Lung (tissue), 12 donors: ENCODE measurements around the gene SPG7. TPM values are rescaled to one million over a fixed set of nuclear protein-coding genes. Genes with fewer than 3 reads are reported as not detected.
A peak's percentile ranks its signal among the peaks of the same experiment; 100 is the strongest.

Experiments
- ATAC-seq: fragments of 200-7000 bp; cut with Tn5 transposase; one replicate; pipeline ENCODE4 v1.9.1; 2020; ENCODE audit warnings: moderate number of reproducible peaks; ENCODE audit not compliant: insufficient read depth, low FRiP score
- DNase-seq, 3 donors: peaks; one replicate each; pipeline ENCODE4 v3.0.0-alpha.2; 2013 to 2017
- H3K27ac ChIP-seq, 2 donors: one replicate each; pipeline ENCODE4 v1.5.1; 2013; ENCODE audit warnings: mild to moderate bottlenecking in 2 of 2, moderate library complexity in 2 of 2, control low read depth in 1 of 2, inconsistent platforms in 1 of 2, low read depth in 1 of 2, low read length in 1 of 2
- H3K27me3 ChIP-seq, 3 donors: one replicate each; pipeline ENCODE4 v1.5.1; 2013; ENCODE audit warnings: low read length in 2 of 3; ENCODE audit not compliant: control insufficient read depth in 3 of 3, insufficient read depth in 3 of 3
- H3K36me3 ChIP-seq, 4 donors: one replicate each; pipeline ENCODE4 v1.5.1; 2013; ENCODE audit warnings: low read length in 4 of 4, mild to moderate bottlenecking in 1 of 4, moderate library complexity in 1 of 4; ENCODE audit not compliant: control insufficient read depth in 4 of 4, insufficient read depth in 4 of 4
- H3K4me1 ChIP-seq, 5 donors: one replicate each; pipeline ENCODE4 v1.5.1; 2013; ENCODE audit warnings: low read length in 5 of 5, mild to moderate bottlenecking in 2 of 5, moderate library complexity in 1 of 5; ENCODE audit not compliant: control insufficient read depth in 5 of 5, insufficient read depth in 5 of 5
- H3K4me3 ChIP-seq: one replicate; pipeline ENCODE4 v1.5.1; 2013; ENCODE audit warnings: mild to moderate bottlenecking, control low read depth, moderate library complexity
- H3K9ac ChIP-seq, 2 donors: one replicate each; pipeline ENCODE4 v1.5.1; 2013; ENCODE audit warnings: low read length in 2 of 2, control low read depth in 1 of 2; ENCODE audit not compliant: insufficient read depth in 1 of 2
- H3K9me3 ChIP-seq, 4 donors: one replicate each; pipeline ENCODE4 v1.5.1; 2013; ENCODE audit warnings: low read length in 3 of 4, mild to moderate bottlenecking in 1 of 4, moderate library complexity in 1 of 4; ENCODE audit not compliant: control insufficient read depth in 4 of 4, insufficient read depth in 3 of 4
- WGBS, 2 donors: extraction: QIAGEN DNeasy Blood & Tissue Kit; methylation state at CpG; one replicate each; pipeline ENCODE4 v1.1.7; 2013; 5-methylcytosine and 5-hydroxymethylcytosine counted together
- polyA plus RNA-seq, 2 donors: library from polyadenylated mRNA; stranded (reverse); fragments of 200-250 nt; gene quantifications; one replicate each; pipeline ENCODE4 v1.2.1, GENCODE V29; 2013
- total RNA-seq, 2 donors: library from RNA; depleted of rRNA in 1 of 2; stranded (reverse); fragments of >200 nt in 1 of 2; gene quantifications; one replicate each; pipeline ENCODE4 v1.2.1, GENCODE V29; 2014 to 2021
- TF ChIP-seq, protein P1 (sequence below): IDR thresholded peaks from 2 replicates; pipeline ENCODE4 v1.5.1; 2012; ENCODE audit warnings: mild to moderate bottlenecking; ENCODE audit errors: control extremely low read depth, extremely low read depth
- donor health status: control.
- donor health status: control.
- donor health status: Bipolar disorder and iron deficiency.
- donor health status: healthy.
- donor health status: DM: yes; HTN: yes; CAD: no.

The SPG7 gene
- total and polyA plus RNA-seq, 4 donors = 59.0 to 114 (median 95.4) TPM

DNA sequence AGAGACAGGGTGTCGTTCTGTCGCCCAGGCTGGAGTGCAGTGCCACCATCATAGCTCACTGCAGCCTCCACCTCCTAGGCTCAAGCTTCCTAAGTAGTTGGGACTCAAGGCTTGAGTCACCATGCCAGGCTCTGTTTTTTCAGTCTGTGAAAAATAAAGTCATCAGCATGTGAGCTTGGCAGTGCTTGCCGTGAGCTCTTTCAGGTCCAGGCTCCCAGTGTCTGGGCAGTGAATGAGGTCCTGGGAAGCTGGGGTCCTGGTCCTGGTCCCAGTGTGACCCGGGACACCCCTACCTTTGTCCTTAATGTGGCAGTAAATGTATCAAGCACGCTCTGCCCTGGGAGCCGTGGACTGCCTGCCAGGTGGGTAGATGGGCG is 29.3 kb downstream of the SPG7 start:
- DNase-seq (no peak), ATAC-seq (no peak)
- Histone ChIP-seq H3K9me3 (no peaks in the 10 kb centered on the region), H3K4me1 (peaks cover 0 to 6% (median 0%) of the 10 kb centered on the region in 5 donors), H3K27me3 (no peaks in the 10 kb centered on the region), H3K9ac (no peak overlapping the region), H3K4me3 (no peak overlapping the region), H3K36me3 (peaks cover 4 to 49% (median 19%) of the 10 kb centered on the region in 4 donors), H3K27ac (no peak overlapping the region)
- TF ChIP-seq, protein P1, sequence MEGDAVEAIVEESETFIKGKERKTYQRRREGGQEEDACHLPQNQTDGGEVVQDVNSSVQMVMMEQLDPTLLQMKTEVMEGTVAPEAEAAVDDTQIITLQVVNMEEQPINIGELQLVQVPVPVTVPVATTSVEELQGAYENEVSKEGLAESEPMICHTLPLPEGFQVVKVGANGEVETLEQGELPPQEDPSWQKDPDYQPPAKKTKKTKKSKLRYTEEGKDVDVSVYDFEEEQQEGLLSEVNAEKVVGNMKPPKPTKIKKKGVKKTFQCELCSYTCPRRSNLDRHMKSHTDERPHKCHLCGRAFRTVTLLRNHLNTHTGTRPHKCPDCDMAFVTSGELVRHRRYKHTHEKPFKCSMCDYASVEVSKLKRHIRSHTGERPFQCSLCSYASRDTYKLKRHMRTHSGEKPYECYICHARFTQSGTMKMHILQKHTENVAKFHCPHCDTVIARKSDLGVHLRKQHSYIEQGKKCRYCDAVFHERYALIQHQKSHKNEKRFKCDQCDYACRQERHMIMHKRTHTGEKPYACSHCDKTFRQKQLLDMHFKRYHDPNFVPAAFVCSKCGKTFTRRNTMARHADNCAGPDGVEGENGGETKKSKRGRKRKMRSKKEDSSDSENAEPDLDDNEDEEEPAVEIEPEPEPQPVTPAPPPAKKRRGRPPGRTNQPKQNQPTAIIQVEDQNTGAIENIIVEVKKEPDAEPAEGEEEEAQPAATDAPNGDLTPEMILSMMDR = no peak
- 96 to 98% methylated on average over 7 of the region's 7 CpGs for WGBS, 2 donors

DNA sequence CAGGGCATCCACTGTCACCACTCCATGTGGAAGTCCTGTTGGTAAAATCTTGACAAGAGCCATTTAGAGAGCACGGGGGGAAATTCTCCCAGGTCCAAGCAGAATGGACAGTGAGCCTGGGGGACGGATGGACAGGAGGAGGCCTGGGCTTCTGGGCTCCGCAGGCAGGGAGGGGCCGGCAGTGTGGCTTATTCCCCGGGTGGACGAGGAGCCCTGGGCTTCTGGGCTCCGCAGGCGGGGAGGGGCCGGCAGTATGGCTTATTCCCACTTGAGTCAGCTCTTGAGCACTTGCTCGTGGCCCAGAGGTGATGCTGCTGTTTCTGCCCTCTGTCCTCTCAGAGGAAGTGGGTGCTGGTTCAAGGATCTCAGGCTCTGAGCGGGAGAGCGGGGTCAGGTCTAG is 30.1 kb downstream of the SPG7 start:
- H3K9me3 ChIP-seq = no peaks in the 10 kb centered on the region
- H3K4me3 ChIP-seq = no peak overlapping the region
- no peak overlapping the region for H3K9ac ChIP-seq
- no peaks in the 10 kb centered on the region for H3K27me3 ChIP-seq
- no peak overlapping the region for H3K27ac ChIP-seq
- peaks cover 0 to 6% (median 0%) of the 10 kb centered on the region in 5 donors for H3K4me1 ChIP-seq
- H3K36me3 ChIP-seq = peaks cover 4 to 49% (median 19%) of the 10 kb centered on the region in 4 donors
- DNase-seq (no peak), ATAC-seq (no peak)
- TF ChIP-seq, protein P1 = no peak
- 95 to 98% methylated on average over 12 of the region's 12 CpGs for whole genome bisulfite sequencing, 2 donors

DNA sequence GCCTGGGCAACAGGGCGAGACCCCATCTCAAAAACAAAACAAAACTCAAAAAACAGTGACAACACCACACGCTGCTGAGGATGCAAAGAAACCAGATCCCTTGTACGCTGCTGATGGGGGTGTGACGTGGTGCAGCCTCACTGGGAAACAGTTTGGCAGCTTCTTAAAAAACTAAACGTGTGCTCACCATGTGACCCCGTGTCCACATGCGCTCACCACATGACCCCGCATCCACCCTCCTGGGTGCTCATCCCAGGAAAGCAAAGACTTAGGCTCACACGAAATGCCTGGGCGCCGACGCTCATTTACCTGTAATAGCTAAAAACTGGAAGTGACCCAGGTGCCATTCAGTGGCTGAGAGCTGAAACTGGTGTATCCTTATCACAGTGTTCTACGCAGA is 32.4 kb downstream of the SPG7 start:
- H3K4me3 ChIP-seq = no peak overlapping the region
- H3K4me1 ChIP-seq = peaks cover 0 to 6% (median 0%) of the 10 kb centered on the region in 5 donors
- no peak for DNase-seq
- peak overlapping the region in 1 of 2 donors; percentile 45 for H3K27ac ChIP-seq
- ATAC-seq = no peak
- H3K27me3 ChIP-seq = no peaks in the 10 kb centered on the region
- H3K36me3 ChIP-seq = peaks cover 4 to 47% (median 9%) of the 10 kb centered on the region in 4 donors
- TF ChIP-seq, protein P1 = no peak
- no peak overlapping the region for H3K9ac ChIP-seq
- WGBS, 2 donors = 89 to 90% methylated on average over 13 of the region's 13 CpGs
- H3K9me3 ChIP-seq = no peaks in the 10 kb centered on the region

DNA sequence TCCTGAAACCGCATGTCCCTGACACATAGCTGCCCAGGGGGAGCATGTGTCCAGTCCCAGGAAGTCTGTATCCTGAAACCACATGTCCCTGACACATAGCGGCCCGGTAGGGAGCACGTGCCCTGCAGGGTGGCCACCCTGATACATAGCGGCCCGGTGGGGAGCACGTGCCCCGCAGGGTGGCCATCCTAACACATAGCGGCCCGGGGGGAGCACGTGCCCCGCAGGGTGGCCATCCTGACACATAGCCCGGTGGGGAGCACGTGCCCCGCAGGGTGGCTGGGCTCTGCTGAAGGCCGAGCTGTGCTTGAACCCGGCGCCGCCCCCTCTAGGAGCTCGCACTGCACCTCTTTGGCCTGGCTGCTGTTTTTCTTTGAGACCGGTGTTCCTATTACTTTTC is 33.6 kb downstream of the SPG7 start:
- H3K27me3 ChIP-seq = no peaks in the 10 kb centered on the region
- no peak for DNase-seq
- H3K36me3 ChIP-seq = peaks cover 1 to 51% (median 13%) of the 10 kb centered on the region in 4 donors
- TF ChIP-seq, protein P1 = no peak
- no peak overlapping the region for H3K4me3 ChIP-seq
- H3K9ac ChIP-seq = no peak overlapping the region
- peak overlapping the region in 1 of 2 donors; percentile 66 for H3K27ac ChIP-seq
- peaks cover 0 to 6% (median 0%) of the 10 kb centered on the region in 5 donors for H3K4me1 ChIP-seq
- ATAC-seq = no peak
- no peaks in the 10 kb centered on the region for H3K9me3 ChIP-seq
- WGBS, 2 donors = 94 to 95% methylated on average over 21 of the region's 21 CpGs
